Hematopoietic multipotent progenitor cell treated with erythropoietin and hydrocortisone succinate and interleukin-3 and kit ligand, for 8 days (in vitro differentiated cells): ENCODE results near the gene LCN6.
"Not testable (repeated sequence)": the region's sequence is repeated elsewhere in the genome, so short reads cannot be mapped to it uniquely, and the experiment has no call there.

Experiments
- DNase-seq: peaks from one replicate; pipeline ENCODE4 v3.0.0-alpha.2; 2015

LCN6 gene

GRCh38 chr9:136722093-136722968 is 26.0 kb downstream of the LCN6 start:
- no peak for DNase-seq

GRCh38 chr9:136721339-136722092 is 26.8 kb downstream of the LCN6 start:
- DNase-seq: peak; percentile 37

GRCh38 chr9:136720898-136721338 is 27.4 kb downstream of the LCN6 start:
- no peak for DNase-seq

GRCh38 chr9:136720251-136720897 is 28.0 kb downstream of the LCN6 start:
- DNase-seq: no peak

- peak; percentile 16 for DNase-seq
Measured at GRCh38 chr9:136719195-136719880, 29.0 kb downstream of the LCN6 start.

GRCh38 chr9:136718345-136719194 is 29.8 kb downstream of the LCN6 start:
- DNase-seq: no peak

GRCh38 chr9:136717399-136717798 is 30.9 kb downstream of the LCN6 start:
- DNase-seq: no peak

- no peak for DNase-seq
Measured at GRCh38 chr9:136714893-136715274, 33.4 kb downstream of the LCN6 start.

GRCh38 chr9:136714096-136714892 is 34.0 kb downstream of the LCN6 start:
- DNase-seq: peak; percentile 31

- peak; percentile 38 for DNase-seq
Measured at GRCh38 chr9:136713550-136713949, 34.8 kb downstream of the LCN6 start.

GRCh38 chr9:136712690-136713544 is 35.4 kb downstream of the LCN6 start:
- no peak for DNase-seq

GRCh38 chr9:136711751-136712689 is 36.3 kb downstream of the LCN6 start, which contains the start of gene DIPK1B:
TSS of gene DIPK1B (plus strand) at chr9:136712572. CDS start at chr9:136712666, 94 bp downstream.
- DNase-seq: no peak

GRCh38 chr9:136711219-136711648 is 37.1 kb downstream of the LCN6 start:
- not testable (repeated sequence) for DNase-seq

GRCh38 chr9:136710543-136710942 is 37.8 kb downstream of the LCN6 start:
- DNase-seq: no peak

- no peak for DNase-seq
Measured at GRCh38 chr9:136709454-136710109, 38.7 kb downstream of the LCN6 start.

GRCh38 chr9:136707849-136708517 is 40.3 kb downstream of the LCN6 start:
- no peak for DNase-seq

GRCh38 chr9:136707011-136707410 is 41.3 kb downstream of the LCN6 start:
- DNase-seq: no peak
